OCI-LY7 (cell line): ENCODE data around the gene POC1B. TPM values are rescaled to one million over a fixed set of nuclear protein-coding genes. Genes with fewer than 3 reads are reported as not detected.

Experiments used
- BruUV-seq: library from RNA; stranded (reverse); fragments of 400-500 nt; replicated peaks from 2 replicates; lab custom pipeline; 2021; lab: Mats Ljungman, UMichigan
- CTCF ChIA-PET: fragments of 300-600 bp; sonication (Branson Sonifier 250); formaldehyde crosslinking; loops from one replicate; lab custom pipeline; 2022; ENCODE audit warnings: antibody characterized with exemption; ENCODE audit not compliant: unreplicated experiment; lab: Charles Lee
- POLR2A ChIA-PET: fragments of 300-600 bp; sonication (Branson Sonifier 250); formaldehyde crosslinking; loops from one replicate; lab custom pipeline; 2022; ENCODE audit warnings: antibody characterized with exemption; lab: Charles Lee
- DNase-seq: peaks from one replicate; pipeline ENCODE4 v3.0.0-alpha.2; 2015; ENCODE audit warnings: low spot score
- H2AFZ ChIP-seq: fragments of 200-600 bp; sonication (generic), shearing (Covaris generic); 2 replicates; pipeline ENCODE4 v1.6.1; 2014; ENCODE audit warnings: mild to moderate bottlenecking, antibody characterized with exemption, low read length, moderate library complexity
- H3K27ac ChIP-seq: fragments of 200-600 bp; sonication (generic); 2 replicates; pipeline ENCODE4 v1.5.1; 2014; ENCODE audit warnings: mixed run types, low read depth, mild to moderate bottlenecking, moderate library complexity, low read length, inconsistent platforms; ENCODE audit not compliant: poor library complexity, severe bottlenecking
- H3K36me3 ChIP-seq: fragments of 200-600 bp; sonication (generic); 2 replicates; pipeline ENCODE4 v1.6.1; 2014; ENCODE audit warnings: mild to moderate bottlenecking, antibody characterized with exemption, low read length, moderate library complexity, mixed read lengths; ENCODE audit not compliant: insufficient read depth
- H3K4me1 ChIP-seq: fragments of 200-600 bp; sonication (generic); 2 replicates; pipeline ENCODE4 v1.5.1; 2014; ENCODE audit warnings: mild to moderate bottlenecking, low read length; ENCODE audit not compliant: insufficient read depth, poor library complexity, severe bottlenecking
- H3K4me2 ChIP-seq: fragments of 200-600 bp; sonication (generic); 2 replicates; pipeline ENCODE4 v1.6.1; 2014; ENCODE audit warnings: mild to moderate bottlenecking, low read length
- H3K4me3 ChIP-seq: fragments of 200-600 bp; sonication (generic); 2 replicates; pipeline ENCODE4 v1.5.1; 2014; ENCODE audit warnings: mild to moderate bottlenecking, low read depth, low read length; ENCODE audit not compliant: poor library complexity, severe bottlenecking
- H3K79me2 ChIP-seq: fragments of 200-600 bp; sonication (generic); 2 replicates; pipeline ENCODE4 v1.6.1; 2016; ENCODE audit warnings: low read depth, mild to moderate bottlenecking, low read length, moderate library complexity, mixed read lengths; ENCODE audit not compliant: insufficient read depth
- H3K9me2 ChIP-seq: fragments of 200-600 bp; sonication (generic); 2 replicates; pipeline ENCODE4 v1.6.1; 2016; ENCODE audit warnings: mild to moderate bottlenecking, low read length, mixed read lengths; ENCODE audit not compliant: insufficient read depth
- H3K9me3 ChIP-seq: fragments of 200-600 bp; sonication (generic); 2 replicates; pipeline ENCODE4 v1.6.1; 2014; ENCODE audit warnings: mild to moderate bottlenecking, mixed run types, low read length, mixed read lengths
- H4K20me1 ChIP-seq: fragments of 200-600 bp; sonication (generic); 2 replicates; pipeline ENCODE4 v1.6.1; 2014; ENCODE audit warnings: mild to moderate bottlenecking, antibody characterized with exemption, low read length, moderate library complexity, mixed read lengths; ENCODE audit not compliant: insufficient read depth
- CTCF ChIP-seq: fragments of 200-600 bp; sonication (generic); conservative IDR thresholded peaks from 2 replicates; pipeline ENCODE4 v1.5.1; 2014; ENCODE audit warnings: mild to moderate bottlenecking, antibody characterized with exemption, low read length, moderate library complexity, mixed read lengths
- EZH2phosphoT487 ChIP-seq: fragments of 200-600 bp; sonication (generic); IDR thresholded peaks from 2 replicates; pipeline ENCODE4 v1.6.1; 2018; ENCODE audit warnings: low read depth, borderline replicate concordance, mild to moderate bottlenecking, mixed run types, antibody characterized with exemption, low read length, moderate library complexity, mixed read lengths
- intact Hi-C: fragments of 100-400 bp; cut with micrococcal nuclease; formaldehyde crosslinking; loops from one replicate; pipeline ENCODE4 v1.10.0; 2022; ENCODE audit not compliant: unreplicated experiment
- total RNA-seq, 2 experiments: library from RNA; depleted of rRNA in 1 of 2; stranded (reverse); fragments of >200 nt in 1 of 2; shearing (Covaris generic) in 1 of 2; gene quantifications; 2 replicates each; pipeline ENCODE4 v1.2.3, GENCODE V29; 2014 to 2022

Gene POC1B
- total RNA-seq, 2 experiments from 2014 or later: 28.9 to 30.9 TPM

DNA sequence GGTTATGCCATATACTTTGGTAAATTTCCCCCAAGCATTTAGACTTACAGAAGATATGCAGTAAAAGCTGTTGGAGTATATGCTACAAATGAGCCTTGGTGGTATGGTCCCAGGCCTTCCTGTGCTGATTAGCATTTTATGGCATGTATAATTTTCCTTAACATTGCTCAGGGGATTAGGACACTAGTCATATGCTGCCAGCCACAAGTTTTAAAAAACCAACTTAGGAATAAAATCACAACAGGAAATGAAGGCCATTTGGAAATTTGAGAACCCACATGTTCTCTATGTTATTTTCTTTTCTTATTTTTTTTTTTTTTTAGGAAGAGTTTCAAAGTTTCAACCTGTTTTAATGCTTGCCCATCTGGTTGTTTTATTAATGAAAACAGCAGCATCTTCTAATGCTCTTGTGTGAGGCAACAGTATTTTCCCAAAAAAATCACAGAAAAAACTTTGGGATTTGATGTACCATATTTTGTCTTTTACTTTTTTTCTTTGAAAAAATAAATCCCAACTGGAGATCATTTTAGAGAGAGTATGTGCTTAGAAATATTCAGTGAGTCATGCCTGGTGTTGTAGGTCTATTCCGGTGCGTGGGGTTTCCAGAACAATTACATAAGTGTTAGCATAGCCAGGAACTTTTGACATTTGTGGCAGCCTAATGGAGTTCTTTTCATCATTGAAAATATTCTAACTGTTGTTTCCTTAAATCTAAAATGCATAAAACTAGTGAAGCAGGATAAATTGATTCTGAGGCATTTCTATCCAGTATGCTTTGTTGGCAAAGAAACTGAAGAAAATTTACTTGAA, 151.9 kb downstream of the POC1B start:
- ChIA-PET CTCF (interaction anchor here (0.6 kb wide), 1 partner anchor 188 kb away, joined by 3 read pairs; no protein-coding TSS in a partner anchor), POLR2A (interaction anchor here (0.6 to 0.7 kb wide), 2 partner anchors 15 to 143 kb away, joined by 3 to 4 read pairs; no protein-coding TSS in a partner anchor)
- no peaks in the 10 kb centered on the region for H3K36me3 ChIP-seq
- intact Hi-C loops: no loop called here
- no peak overlapping the region for H2AFZ ChIP-seq
- H3K4me2 ChIP-seq: no peak overlapping the region
- H3K4me3 ChIP-seq: no peak overlapping the region
- H3K4me1 ChIP-seq: no peaks in the 10 kb centered on the region
- H3K9me2 ChIP-seq: no peaks in the 10 kb centered on the region
- BruUV-seq: no TSS peak
- TF ChIP-seq EZH2phosphoT487 (no peak), CTCF (no peak)
- H3K79me2 ChIP-seq: no peaks in the 10 kb centered on the region
- DNase-seq: no peak
- no peaks in the 10 kb centered on the region for H3K9me3 ChIP-seq
- no peaks in the 10 kb centered on the region for H4K20me1 ChIP-seq
- H3K27ac ChIP-seq: no peak overlapping the region

GRCh38 chr12:89372584-89373370, 153.1 kb downstream of the POC1B start:
- no TSS peak for BruUV-seq
- Histone ChIP-seq H2AFZ (no peak overlapping the region), H3K36me3 (no peaks in the 10 kb centered on the region), H3K4me3 (no peak overlapping the region), H3K4me1 (no peaks in the 10 kb centered on the region), H3K79me2 (no peaks in the 10 kb centered on the region), H3K27ac (no peak overlapping the region), H3K9me3 (no peaks in the 10 kb centered on the region), H3K9me2 (no peaks in the 10 kb centered on the region), H4K20me1 (no peaks in the 10 kb centered on the region), H3K4me2 (no peak overlapping the region)
- TF ChIP-seq EZH2phosphoT487 (no peak), CTCF (no peak)
- intact Hi-C loops: no loop called here
- no peak for DNase-seq
- CTCF ChIA-PET: no interaction called here
- POLR2A ChIA-PET: no interaction called here
